CD4-positive, alpha-beta T cell treated with Interferon alpha-2 for 1 hour (primary cell): ENCODE results near the gene CFH.
"Not testable (repeated sequence)": the region's sequence is repeated elsewhere in the genome, so short reads cannot be mapped to it uniquely, and the experiment has no call there.

Experiments
- DNase-seq, 2 donors: peaks; one replicate each; pipeline ENCODE4 v3.0.0-alpha.2; 2020 to 2022

The CFH gene

GRCh38 chr1:196651637-196652215 lies at the start of gene CFH:
TSS of gene CFH (plus strand) at chr1:196652043. CDS start at chr1:196652118, 75 bp downstream.
- peak in 1 of 2 donors; percentile 47 for DNase-seq

- DNase-seq, result no peak
These were observed 48.2 kb upstream of the CFH start for GRCh38 chr1:196603651-196604050.

GRCh38 chr1:196607981-196608380 lies 43.9 kb upstream of the CFH start:
- no peak for DNase-seq

GRCh38 chr1:196608390-196609369 lies 43.2 kb upstream of the CFH start, which contains the start of gene KCNT2:
TSS of gene KCNT2 (minus strand) at chr1:196608440. CDS start at chr1:196608309, 131 bp downstream.
- peak in 1 of 2 donors; percentile 18 for DNase-seq

DNA sequence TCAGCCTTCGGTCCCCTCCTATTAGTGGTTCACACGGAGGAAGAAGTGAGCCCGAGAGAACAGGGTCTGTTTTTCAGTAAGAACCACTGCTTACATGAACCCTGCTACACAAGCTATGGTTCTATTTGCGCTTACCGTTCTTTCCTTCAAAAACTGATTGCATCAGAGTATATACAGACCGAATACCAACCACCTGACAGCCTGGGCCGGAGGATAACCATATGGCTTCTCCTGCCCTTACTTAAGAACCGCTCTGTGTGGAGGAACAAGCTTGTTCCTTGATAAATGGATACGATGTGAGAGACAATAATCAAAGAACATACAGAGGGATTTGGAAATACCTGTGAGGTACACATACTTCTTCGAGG lies 42.5 kb upstream of the CFH start:
- no peak for DNase-seq

- no peak for DNase-seq
These were observed 40.0 kb upstream of the CFH start for GRCh38 chr1:196611873-196612272.

- no peak for DNase-seq
These were observed 32.1 kb upstream of the CFH start for GRCh38 chr1:196619721-196620120.

DNA sequence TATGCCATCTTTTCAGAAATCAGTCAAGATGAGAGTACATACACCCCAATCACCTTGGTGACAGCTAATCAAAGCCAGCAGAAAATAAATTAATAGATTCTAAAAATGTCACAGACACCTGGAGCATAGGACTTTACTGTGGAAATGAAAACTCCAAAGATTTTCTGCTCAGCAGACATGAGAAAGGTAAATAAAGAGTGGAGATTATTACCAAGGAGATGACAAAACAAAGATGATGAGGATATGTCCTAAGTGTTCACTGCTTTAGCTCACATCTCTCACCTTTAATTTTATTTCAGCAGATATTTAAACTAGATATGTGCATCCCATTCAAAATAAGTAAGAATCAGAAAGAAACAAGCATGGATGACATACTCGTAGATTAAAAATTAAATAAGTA lies 28.8 kb upstream of the CFH start:
- DNase-seq, result no peak

- DNase-seq, result no peak
These were observed 23.0 kb upstream of the CFH start for GRCh38 chr1:196628838-196629237.

DNA sequence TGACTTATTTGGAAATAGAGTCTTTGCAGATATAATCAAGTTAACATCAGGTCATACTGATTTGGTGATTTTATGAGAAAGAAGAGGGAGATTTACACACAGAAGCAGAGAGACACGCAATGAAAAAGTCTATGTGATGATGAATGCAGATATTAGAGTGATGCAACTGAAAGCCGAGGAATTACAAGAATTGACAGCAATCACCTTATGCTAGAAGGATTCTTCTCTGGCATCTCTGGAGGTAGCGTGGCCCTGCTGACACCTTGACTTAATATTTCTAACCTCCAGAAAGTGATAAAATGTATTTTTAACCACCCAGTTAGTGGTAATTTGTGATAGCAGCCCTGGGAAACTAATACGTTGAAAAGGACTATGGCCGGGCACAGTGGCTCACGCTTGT lies 14.2 kb upstream of the CFH start:
- no peak for DNase-seq

DNA sequence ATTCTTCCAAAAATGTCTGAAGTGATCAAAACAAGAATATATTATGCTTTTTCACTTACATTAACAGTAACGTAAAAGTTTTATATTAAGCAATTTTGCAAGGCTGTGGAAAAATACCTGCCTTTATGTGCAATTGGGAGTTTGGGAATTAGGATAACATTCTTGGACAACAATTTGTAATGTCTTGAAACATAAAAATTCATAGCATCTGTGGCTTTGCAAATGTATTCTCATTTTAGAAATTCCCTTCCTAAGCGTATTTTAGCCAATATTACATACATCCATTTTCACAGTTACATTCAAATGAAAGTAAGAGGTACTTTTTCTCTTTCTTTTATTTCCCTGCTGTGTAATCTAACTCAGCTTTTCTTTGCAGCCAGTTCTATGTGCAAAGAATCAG lies 13.4 kb upstream of the CFH start:
- DNase-seq, result no peak

GRCh38 chr1:196639291-196639690 lies 12.6 kb upstream of the CFH start:
- DNase-seq, result not testable (repeated sequence)

- DNase-seq, result no peak
These were observed 10.9 kb upstream of the CFH start for GRCh38 chr1:196640976-196641375.

DNA sequence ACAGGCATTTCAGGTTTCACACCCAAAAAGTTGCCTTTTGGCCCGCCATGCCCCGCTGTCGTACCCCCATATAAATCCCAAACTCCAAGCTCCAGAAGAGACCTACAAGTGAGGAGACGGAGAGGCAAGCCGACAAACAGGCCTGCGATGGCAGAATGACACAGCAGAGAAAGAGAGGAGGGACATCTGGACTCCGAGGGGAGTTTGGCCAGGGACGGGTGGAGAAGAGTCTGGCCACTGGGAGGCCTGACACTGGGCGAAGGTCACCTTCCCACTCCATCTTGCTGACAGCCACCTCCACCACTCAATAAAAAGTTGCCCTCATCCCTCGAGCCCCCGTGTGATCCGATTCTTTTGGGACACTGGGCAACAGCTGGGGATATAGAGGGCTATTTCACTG lies 1.9 kb upstream of the CFH start:
- no peak for DNase-seq

GRCh38 chr1:196650403-196650802 lies 1.4 kb upstream of the CFH start:
- no peak for DNase-seq

DNA sequence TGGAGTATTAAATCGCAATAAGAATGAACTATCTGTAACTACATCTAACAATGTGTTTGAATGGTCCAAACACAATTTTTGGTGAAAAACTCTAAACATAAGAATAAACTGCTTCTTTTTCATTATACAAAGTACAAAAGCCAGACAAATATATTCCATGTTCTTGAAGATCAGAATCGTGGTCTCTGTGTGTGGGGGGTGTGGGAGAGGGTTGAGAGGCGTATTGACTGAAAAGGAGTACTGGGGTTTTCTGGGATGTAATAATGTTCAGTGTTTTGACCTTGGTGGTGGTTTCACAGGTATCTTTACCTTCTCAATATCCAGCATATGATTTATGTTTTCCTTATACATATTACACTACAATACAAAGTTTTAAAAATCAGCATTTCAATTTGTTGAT lies 764 bp upstream of the CFH start:
- DNase-seq, result no peak

DNA sequence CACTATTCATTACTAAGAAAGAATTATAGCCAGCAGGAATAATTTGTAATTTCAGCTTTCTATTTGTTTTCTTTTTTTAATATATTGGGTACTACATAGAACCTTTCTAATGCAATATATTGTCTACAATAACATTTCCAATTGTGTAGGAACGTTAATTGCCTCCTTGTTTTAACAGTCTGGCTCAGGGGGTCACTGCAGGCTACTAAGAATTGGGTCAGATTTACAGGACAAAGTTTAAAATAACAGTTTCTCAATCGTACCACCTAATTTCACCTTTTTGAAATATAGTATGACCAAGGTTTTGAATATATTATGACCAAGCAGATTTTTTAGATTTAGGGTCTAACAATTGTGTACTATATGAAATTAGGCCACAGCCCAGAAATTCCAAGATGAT lies 2.4 kb downstream of the CFH start:
- no peak for DNase-seq

DNA sequence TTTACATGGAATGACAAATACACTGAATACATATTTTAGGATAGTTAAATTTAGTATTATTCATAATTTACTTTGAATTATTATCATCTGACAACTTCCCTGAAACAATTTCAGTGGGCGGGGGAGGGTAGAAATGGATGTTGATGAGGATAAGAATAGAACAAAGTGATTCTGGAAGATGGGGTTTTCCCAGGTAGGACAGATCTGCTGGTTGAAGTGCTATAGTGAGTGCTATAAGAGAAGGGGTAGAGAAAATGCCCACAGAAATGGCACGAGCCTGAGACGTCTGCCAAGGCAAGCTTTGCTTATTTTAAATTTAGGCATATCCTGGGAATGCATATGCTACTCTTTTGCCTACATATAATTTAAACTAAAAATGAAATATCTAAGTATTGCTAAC lies 3.2 kb downstream of the CFH start:
- DNase-seq, result no peak

GRCh38 chr1:196655494-196655893 lies 3.7 kb downstream of the CFH start:
- no peak for DNase-seq

DNA sequence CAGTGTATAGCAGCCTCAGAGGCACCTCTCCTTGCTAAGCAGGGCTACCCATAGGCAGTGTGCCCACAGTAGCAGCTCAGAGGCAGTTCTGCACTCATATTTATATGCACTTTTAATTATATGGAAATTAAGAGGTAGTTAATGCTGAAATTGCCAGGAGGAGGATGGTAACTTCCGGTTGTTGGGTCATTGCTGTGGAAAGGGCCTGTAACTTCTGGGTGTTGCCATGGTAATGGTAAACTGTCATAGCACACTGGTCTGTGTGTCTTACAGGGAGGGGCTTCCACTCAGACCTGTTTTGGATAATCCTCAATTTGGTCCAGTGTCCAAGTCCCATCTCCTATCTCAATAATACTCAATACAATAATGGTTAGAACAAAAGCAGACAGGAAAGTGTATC lies 7.6 kb downstream of the CFH start:
- DNase-seq, result no peak

DNA sequence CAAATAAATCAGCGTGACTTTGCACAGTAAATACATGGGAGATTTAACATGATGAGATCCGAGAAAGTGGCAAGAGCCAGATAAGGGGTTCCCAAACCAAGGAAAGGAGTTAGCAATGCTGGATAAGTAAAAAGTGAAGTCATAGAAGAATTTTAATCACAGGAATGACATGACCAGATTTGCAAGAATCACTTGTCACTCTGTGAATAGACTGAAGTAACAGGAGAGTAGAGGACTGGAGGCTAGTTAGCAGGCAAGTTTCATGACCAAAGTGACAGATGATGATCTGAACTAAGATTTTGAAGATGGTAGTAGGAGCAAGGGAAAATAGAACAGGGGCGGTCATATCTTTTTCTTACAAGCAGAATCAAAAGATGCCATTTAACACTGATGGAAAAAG lies 8.4 kb downstream of the CFH start:
- DNase-seq, result no peak

DNA sequence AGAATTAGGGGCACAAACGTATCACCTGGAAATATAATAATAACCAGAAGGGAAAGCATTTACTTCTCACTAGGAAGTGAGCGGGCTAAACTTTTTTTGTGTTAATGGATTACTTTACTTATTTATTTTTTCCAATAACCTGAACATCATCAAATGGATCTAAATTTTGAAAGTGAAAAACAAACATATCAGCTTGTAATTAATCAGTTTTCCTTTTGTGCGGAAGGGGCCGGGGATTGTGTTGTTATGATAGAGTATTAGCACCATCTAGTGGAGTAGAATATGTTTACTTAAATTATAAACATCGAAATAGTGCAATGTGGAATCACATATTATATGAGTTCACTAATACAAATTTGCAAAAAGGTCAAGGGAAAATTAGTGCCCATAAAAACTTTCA lies 9.0 kb downstream of the CFH start:
- DNase-seq, result peak in 1 of 2 donors; percentile 43

GRCh38 chr1:196661345-196661744 lies 9.5 kb downstream of the CFH start:
- no peak for DNase-seq

DNA sequence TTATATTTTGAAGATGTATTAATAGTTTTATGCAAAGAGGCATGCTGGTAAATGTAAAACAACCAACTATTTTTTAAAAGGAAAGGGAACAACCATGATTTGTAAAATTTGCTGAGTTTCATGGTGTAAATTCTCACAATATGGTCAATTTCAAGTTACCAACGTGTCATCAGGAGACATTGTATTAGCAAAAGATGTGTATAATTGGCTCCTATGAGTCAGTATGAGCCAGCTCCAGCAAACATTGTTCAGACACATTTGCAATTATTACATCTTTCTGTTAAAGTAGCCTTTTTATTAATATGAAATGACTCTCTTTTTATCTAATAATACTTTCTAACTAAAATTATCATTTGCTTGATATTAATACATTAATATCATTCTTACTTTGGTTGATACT lies 15.3 kb downstream of the CFH start:
- no peak for DNase-seq
